ENCODE results near the gene ID4.

The ID4 gene

DNA sequence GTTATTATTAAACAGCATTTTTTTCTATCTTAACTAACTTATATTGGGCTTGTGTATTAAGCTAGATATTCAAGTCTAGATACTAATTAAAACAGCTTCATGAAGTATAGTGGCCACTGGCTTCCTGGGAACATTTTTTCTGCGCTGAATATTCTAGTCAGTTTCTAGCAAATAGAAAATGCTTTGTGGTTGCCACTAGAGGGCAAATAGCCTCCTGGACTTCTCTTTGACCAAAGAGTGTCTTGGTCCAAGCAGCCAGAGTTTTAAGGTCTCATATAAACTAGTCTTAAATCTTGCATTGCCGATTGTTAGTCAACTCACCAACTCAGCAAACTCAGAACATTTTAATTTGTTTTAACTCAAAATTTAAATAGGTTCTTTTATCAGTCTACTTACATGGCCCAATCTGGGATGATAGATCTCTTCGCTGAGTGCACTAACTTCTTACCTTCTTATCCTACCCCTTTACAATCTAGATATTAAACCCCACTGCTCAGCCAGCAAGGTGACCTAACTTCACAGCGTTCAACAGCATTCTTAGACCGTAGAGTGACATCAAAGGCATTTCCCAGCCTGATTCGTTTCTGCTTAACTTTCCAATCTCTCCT is 24.6 kb upstream of the ID4 start:
- Mint-ChIP-seq H3K4me1 (no peaks in the 10 kb centered on the region), H3K36me3 (ENCODE audit: low read depth) (no peaks in the 10 kb centered on the region), H3K27ac (no peak overlapping the region), H3K9me3 (peaks cover 2% of the 10 kb centered on the region), H3K4me3 (no peak overlapping the region), H3K27me3 (peaks cover 6% of the 10 kb centered on the region)
- no peak for DNase-seq
- ATAC-seq: no peak

DNA sequence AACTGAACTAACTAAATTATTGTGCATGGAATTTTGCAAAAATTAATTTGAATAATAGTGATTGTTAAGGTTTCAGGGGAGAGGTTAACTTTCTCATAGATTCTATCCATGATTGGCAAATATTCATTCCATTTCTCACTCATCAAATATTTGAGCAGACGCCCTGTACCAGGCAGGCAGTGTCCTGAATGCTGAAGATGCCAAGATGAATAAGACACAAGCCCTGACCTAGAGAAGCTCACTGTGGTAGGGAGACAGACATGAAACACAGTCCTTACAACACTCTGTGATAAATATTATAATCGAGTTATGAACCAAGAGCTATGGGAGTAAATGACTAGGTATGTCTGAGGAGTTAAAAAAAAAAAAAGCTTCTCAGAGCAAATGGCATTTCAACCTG is 18.4 kb upstream of the ID4 start:
- Mint-ChIP-seq H3K36me3 (ENCODE audit: low read depth) (no peaks in the 10 kb centered on the region), H3K4me3 (no peak overlapping the region), H3K27ac (no peak overlapping the region), H3K4me1 (no peaks in the 10 kb centered on the region), H3K9me3 (peaks cover 4% of the 10 kb centered on the region), H3K27me3 (no peaks in the 10 kb centered on the region)
- DNase-seq (no peak), ATAC-seq (no peak)

DNA sequence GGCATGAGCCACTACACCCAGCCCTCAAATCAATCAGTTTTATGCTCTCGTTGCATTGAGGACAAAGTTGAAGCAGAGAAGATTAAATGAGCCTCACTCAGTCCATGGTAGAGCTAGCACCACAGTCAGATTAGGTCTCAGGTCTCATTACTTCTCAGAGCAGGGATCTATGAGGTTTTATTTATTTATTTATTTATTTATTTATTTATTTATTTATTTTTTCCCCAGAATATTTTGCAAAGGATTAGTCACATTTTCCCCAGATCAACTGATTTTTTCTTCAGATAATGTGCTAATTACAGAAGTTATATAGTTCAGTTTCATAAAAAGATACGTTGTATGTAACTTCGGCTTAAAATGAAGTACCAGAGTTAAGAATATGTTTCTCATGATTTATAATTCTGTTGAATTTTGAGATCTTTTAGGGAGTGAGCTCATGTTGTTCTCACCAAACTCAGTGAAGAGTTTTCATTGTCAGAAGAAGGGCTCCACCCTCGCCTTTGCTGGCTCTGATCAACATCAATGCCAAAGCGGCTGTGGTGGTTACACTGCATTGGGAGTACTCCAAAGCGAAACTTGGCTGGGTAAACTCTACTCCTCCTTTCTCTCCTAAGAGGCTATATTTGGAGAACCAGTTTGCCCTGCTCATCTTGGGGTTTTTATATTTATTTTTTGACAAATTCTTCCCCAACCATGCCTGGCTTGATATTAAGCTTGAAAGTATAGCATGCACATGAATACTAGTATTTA is 12.9 kb upstream of the ID4 start:
- Mint-ChIP-seq H3K27me3 (peaks cover 4% of the 10 kb centered on the region), H3K27ac (no peak overlapping the region), H3K36me3 (ENCODE audit: low read depth) (peaks cover 2% of the 10 kb centered on the region), H3K4me1 (no peaks in the 10 kb centered on the region), H3K4me3 (no peak overlapping the region), H3K9me3 (peaks cover 17% of the 10 kb centered on the region)
- DNase-seq (no peak), ATAC-seq (no peak)

DNA sequence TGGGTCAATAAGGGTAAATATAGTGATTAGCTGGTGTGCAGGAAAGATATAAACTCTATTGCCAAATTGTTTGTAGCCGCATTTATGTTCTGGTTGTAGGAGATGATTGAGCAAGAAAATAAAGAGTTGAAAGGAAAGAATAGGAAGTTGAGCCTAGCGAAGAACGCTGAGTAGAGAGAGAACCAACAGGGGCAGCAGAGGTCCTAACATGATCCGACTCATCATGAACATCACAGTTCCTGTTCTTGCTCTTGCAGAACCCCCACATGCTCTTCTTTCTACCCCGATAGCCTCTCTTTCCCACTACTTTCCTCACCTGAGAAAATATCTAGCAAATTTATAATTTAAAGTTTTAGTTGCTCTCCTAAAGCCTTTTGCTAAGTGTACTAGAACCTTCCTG is 9.9 kb upstream of the ID4 start:
- peaks cover 2% of the 10 kb centered on the region for H3K36me3 Mint-ChIP-seq (ENCODE audit: low read depth)
- DNase-seq (no peak), ATAC-seq (no peak)
- H3K4me3 Mint-ChIP-seq: no peak overlapping the region
- H3K27ac Mint-ChIP-seq: no peak overlapping the region
- H3K4me1 Mint-ChIP-seq: no peaks in the 10 kb centered on the region
- H3K27me3 Mint-ChIP-seq: peaks cover 4% of the 10 kb centered on the region
- H3K9me3 Mint-ChIP-seq: peaks cover 18% of the 10 kb centered on the region

DNA sequence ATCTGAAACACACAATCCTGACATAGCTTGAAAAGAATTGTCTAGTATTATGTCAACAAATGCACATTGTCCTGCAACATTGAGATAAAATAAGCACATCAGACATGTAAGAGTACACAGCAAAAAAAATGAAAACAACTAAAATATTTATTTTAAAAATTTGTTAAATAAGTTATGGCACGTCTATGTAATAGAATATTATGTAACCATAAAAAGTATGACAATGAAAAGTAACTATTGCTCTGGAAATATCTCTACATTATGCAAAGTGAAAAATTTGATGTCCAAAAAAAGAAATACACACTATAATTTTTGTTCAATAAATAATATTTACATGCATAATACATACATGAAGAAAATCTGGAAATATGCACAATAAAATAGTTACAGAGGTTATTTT is 9.3 kb upstream of the ID4 start:
- Mint-ChIP-seq H3K9me3 (peaks cover 18% of the 10 kb centered on the region), H3K27me3 (peaks cover 4% of the 10 kb centered on the region), H3K27ac (no peak overlapping the region), H3K4me3 (no peak overlapping the region), H3K4me1 (no peaks in the 10 kb centered on the region), H3K36me3 (ENCODE audit: low read depth) (peaks cover 2% of the 10 kb centered on the region)
- no peak for DNase-seq
- no peak for ATAC-seq

DNA sequence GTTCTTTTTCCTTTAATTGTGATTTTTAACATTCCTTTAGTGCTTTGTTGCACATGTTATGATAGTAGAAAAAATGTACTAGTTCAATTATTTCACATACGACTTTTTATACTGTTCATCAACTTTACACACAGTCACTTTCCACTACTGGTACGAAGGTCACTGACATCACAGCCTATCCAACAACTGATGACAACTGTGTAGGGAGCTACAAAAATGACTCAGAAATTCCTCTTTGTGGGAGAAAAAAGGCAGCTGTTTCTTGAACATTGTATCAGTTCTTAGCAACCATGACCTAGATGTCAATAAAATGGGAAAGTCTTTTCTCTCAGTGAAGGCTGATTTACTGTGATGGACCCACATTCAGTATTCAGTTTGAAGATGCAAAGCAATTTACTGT is 7.0 kb upstream of the ID4 start:
- H3K4me1 Mint-ChIP-seq: no peaks in the 10 kb centered on the region
- peaks cover 18% of the 10 kb centered on the region for H3K9me3 Mint-ChIP-seq
- no peak overlapping the region for H3K27ac Mint-ChIP-seq
- peaks cover 2% of the 10 kb centered on the region for H3K36me3 Mint-ChIP-seq (ENCODE audit: low read depth)
- H3K4me3 Mint-ChIP-seq: no peak overlapping the region
- ATAC-seq: no peak
- no peak for DNase-seq
- H3K27me3 Mint-ChIP-seq: peaks cover 11% of the 10 kb centered on the region

DNA sequence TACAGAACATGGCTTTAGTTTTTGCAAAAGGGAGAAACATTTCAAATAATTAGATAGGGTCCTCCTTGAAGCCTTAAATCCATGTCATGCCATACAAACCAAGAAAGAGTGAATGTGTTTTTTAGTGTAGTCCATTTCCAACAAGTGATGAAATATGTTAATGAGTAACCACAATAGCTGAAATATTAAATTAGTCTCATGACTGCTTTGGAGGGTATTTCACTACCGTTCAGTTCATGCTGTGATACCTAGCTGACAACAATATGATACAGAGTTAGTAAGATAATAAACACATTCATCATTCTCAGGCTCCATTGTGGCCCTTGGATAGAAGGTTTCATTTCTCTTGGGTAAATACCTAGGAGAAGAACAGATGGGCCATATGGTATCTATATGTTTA is 5.8 kb upstream of the ID4 start:
- ATAC-seq: no peak
- Mint-ChIP-seq H3K4me1 (no peaks in the 10 kb centered on the region), H3K9me3 (peaks cover 18% of the 10 kb centered on the region), H3K36me3 (ENCODE audit: low read depth) (peaks cover 2% of the 10 kb centered on the region), H3K27ac (no peak overlapping the region), H3K4me3 (no peak overlapping the region), H3K27me3 (peaks cover 15% of the 10 kb centered on the region)
- no peak for DNase-seq

DNA sequence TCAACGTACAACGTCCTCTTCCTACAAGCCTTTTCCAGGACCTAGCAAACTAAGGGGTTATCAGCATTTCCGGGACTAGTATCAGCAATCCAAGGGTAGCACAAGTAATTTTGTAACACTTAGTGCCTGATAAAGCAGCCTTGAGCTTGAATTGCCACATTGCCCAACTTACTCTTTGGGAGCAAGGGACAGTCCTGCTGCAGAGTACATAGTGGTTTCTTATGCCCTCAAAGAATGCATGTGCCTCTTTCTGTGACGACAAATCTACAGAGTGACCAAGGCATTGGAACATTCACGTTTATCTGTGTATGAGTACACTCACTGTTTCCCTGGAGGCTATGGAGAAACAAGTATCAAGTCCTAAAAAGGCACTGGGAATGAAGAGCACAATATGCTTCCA is 3.2 kb upstream of the ID4 start:
- Mint-ChIP-seq H3K36me3 (ENCODE audit: low read depth) (peaks cover 1% of the 10 kb centered on the region), H3K4me3 (no peak overlapping the region), H3K9me3 (peaks cover 4% of the 10 kb centered on the region), H3K27ac (no peak overlapping the region), H3K27me3 (peaks cover 28% of the 10 kb centered on the region), H3K4me1 (no peaks in the 10 kb centered on the region)
- DNase-seq: no peak
- ATAC-seq: no peak

DNA sequence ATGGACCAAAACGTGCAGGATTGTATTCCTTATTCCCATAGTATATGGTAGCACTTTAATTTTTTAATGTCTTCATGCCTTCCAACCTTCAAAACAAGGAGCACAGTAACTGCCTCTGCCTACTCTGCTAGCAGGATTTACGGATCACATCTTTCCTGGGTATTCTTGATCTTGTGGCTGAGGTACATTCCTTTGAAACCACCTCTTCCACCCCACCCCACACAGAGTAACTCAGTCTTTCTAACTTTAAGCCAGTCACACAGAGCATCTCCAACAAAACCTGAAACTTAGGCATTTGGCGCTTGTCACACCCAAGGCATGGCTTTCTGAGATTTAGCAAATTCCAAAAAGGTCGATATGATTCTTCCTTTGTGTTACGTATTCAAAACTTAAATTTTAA is 2.3 kb upstream of the ID4 start:
- Mint-ChIP-seq H3K4me3 (no peak overlapping the region), H3K36me3 (ENCODE audit: low read depth) (no peaks in the 10 kb centered on the region)

DNA sequence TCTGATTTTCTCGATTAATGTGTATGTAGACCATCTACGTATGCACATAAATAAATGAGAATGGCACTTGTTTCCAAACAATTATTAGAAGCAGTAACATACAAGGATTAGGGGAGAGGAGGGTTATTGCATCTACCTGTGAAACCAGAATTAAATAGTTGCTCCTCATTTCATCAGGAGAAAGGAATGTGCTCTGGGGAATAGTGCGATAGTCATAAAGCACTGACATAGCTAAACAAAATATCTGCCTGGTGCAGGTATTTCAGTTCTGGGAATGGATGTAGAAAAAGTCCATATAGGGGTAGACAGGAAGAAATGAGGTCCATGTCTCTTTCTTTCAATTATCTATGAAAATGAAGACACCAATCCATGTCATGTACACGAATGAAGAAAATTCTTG is 1.6 kb upstream of the ID4 start:
- Mint-ChIP-seq H3K4me3 (no peak overlapping the region), H3K9me3 (no peaks in the 10 kb centered on the region), H3K36me3 (ENCODE audit: low read depth) (no peaks in the 10 kb centered on the region), H3K4me1 (no peaks in the 10 kb centered on the region), H3K27ac (no peak overlapping the region), H3K27me3 (peaks cover 40% of the 10 kb centered on the region)
- no peak for DNase-seq
- no peak for ATAC-seq

More for the DNA sequence above, 2.3 kb upstream of the ID4 start:
- ATAC-seq: no peak
- Mint-ChIP-seq H3K4me1 (no peaks in the 10 kb centered on the region), H3K27me3 (peaks cover 33% of the 10 kb centered on the region), H3K9me3 (no peaks in the 10 kb centered on the region), H3K27ac (no peak overlapping the region)
- DNase-seq: no peak

DNA sequence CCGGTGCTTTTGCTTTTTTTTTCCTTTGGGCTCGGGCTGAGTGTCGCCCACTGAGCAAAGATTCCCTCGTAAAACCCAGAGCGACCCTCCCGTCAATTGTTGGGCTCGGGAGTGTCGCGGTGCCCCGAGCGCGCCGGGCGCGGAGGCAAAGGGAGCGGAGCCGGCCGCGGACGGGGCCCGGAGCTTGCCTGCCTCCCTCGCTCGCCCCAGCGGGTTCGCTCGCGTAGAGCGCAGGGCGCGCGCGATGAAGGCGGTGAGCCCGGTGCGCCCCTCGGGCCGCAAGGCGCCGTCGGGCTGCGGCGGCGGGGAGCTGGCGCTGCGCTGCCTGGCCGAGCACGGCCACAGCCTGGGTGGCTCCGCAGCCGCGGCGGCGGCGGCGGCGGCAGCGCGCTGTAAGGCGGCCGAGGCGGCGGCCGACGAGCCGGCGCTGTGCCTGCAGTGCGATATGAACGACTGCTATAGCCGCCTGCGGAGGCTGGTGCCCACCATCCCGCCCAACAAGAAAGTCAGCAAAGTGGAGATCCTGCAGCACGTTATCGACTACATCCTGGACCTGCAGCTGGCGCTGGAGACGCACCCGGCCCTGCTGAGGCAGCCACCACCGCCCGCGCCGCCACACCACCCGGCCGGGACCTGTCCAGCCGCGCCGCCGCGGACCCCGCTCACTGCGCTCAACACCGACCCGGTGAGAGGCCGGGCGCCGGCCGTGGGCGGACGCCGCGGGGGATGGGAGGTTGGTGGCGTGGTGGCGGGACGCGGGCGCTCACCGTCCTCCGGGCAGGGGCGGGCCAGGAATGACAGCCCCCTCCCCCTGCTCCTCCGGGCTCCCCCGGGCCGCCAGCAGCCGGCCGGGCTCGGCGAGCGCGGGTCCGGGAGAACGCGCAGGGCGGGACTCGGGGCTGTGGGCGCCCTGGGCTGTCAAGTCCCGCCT is 606 bp downstream of the ID4 start:
- ATAC-seq (no peak), DNase-seq (no peak)
- no peak overlapping the region for H3K4me3 Mint-ChIP-seq
- H3K27me3 Mint-ChIP-seq: peaks cover 45% of the 10 kb centered on the region
- no peaks in the 10 kb centered on the region for H3K4me1 Mint-ChIP-seq
- H3K27ac Mint-ChIP-seq: no peak overlapping the region
- no peaks in the 10 kb centered on the region for H3K9me3 Mint-ChIP-seq
- no peaks in the 10 kb centered on the region for H3K36me3 Mint-ChIP-seq (ENCODE audit: low read depth)

DNA sequence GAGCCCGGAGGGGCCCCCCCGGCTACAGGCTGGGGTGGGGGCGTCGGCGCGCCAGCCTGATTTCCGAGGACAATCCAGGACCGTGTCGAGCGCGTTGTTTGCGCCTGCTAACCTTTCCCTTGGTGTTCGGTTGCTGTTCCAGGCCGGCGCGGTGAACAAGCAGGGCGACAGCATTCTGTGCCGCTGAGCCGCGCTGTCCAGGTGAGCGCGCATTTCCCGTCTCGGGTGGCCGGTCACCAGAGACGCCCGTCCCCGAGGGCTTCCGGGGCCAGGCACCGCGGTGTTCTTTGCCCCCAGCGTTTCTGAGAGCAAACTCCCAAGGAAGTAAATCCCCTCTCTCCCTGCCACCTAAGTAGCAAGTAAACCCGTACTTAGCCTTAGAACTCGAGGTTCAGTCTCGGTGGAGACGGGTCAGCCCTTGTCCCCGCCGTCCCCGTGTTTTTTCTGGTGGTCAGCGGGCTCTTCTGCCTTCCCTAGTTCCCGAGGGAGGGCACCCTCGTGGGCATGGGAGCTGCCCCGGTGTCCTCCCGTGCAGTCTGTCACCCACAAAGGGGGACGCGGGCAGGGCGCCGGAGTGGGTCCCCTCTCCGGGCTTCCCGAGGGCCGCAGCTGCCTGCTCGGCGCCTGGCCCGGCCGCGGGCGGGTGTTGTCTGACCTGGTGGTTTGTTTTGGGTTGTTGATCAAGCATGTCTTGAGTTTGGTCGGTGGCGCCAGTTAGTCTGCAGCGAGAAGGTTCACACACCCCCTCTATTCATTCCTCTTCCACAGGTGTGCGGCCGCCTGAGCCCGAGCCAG is 1.5 kb downstream of the ID4 start:
- Mint-ChIP-seq H3K4me1 (no peaks in the 10 kb centered on the region), H3K9me3 (no peaks in the 10 kb centered on the region), H3K27ac (no peak overlapping the region), H3K36me3 (ENCODE audit: low read depth) (no peaks in the 10 kb centered on the region), H3K4me3 (no peak overlapping the region), H3K27me3 (peaks cover 45% of the 10 kb centered on the region)
- DNase-seq: no peak
- no peak for ATAC-seq

DNA sequence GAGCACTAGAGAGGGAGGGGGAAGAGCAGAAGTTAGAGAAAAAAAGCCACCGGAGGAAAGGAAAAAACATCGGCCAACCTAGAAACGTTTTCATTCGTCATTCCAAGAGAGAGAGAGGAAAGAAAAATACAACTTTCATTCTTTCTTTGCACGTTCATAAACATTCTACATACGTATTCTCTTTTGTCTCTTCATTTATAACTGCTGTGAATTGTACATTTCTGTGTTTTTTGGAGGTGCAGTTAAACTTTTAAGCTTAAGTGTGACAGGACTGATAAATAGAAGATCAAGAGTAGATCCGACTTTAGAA is 2.0 kb downstream of the ID4 start:
- Mint-ChIP-seq H3K27ac (no peak overlapping the region), H3K4me3 (no peak overlapping the region), H3K9me3 (no peaks in the 10 kb centered on the region), H3K36me3 (ENCODE audit: low read depth) (no peaks in the 10 kb centered on the region), H3K4me1 (no peaks in the 10 kb centered on the region), H3K27me3 (peaks cover 51% of the 10 kb centered on the region)
- DNase-seq: no peak
- no peak for ATAC-seq

DNA sequence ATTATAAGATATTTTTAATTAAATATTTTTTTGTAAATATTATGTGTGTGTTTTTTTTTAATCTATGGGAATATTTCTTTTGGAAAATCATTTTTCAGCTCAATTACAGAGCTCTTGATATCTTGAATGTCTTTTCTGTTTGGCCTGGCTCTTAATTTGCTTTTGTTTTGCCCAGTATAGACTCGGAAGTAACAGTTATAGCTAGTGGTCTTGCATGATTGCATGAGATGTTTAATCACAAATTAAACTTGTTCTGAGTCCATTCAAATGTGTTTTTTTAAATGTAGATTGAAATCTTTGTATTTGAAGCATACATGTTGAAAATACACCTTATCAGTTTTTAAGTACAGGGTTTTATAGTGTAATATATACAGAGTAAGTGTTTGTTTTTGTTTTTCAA is 2.6 kb downstream of the ID4 start:
- no peaks in the 10 kb centered on the region for H3K36me3 Mint-ChIP-seq (ENCODE audit: low read depth)
- H3K4me1 Mint-ChIP-seq: no peaks in the 10 kb centered on the region
- ATAC-seq: no peak

More for the DNA sequence above, 2.6 kb downstream of the ID4 start:
- Mint-ChIP-seq H3K9me3 (no peaks in the 10 kb centered on the region), H3K27me3 (peaks cover 52% of the 10 kb centered on the region), H3K4me3 (no peak overlapping the region), H3K27ac (no peak overlapping the region)
- no peak for DNase-seq

Data from activated naive CD8-positive, alpha-beta T cell treated with anti-CD3 and anti-CD28 coated beads, Interleukin-2, amount 50 U/mL, for 24 hours (primary cell).